HepG2 (cell line): Measurements from ENCODE around the gene DAPK1. TPM values are rescaled to one million over a fixed set of nuclear protein-coding genes. Genes with fewer than 3 reads are reported as not detected.

Experiments
- ATAC-seq: fragments of 200-7000 bp; cut with Tn5 transposase; 3 replicates; pipeline ENCODE4 v1.9.1; 2020; ENCODE audit warnings: mild to moderate bottlenecking, moderate library complexity
- BruUV-seq: library from RNA; stranded (reverse); fragments of 400-500 nt; replicated peaks from 2 replicates; lab custom pipeline; 2021; lab: Mats Ljungman, UMichigan
- CTCF ChIA-PET: fragments of 300-600 bp; formaldehyde crosslinking; extraction: SDS; loops from one replicate; lab custom pipeline; 2021; ENCODE audit warnings: low total read pairs, inconsistent platforms, low intra/inter-chr PET ratio; lab: Yijun Ruan, JAX
- POLR2A ChIA-PET: fragments of 350-600 bp; sonication (Branson Sonifier 250); formaldehyde crosslinking; loops from one replicate; lab custom pipeline; 2020; ENCODE audit warnings: antibody characterized with exemption, inconsistent platforms; lab: Yijun Ruan, JAX
- DNase-seq: peaks from one replicate; pipeline ENCODE4 v3.0.0-alpha.2; 2015; ENCODE audit warnings: low spot score
- FAIRE-seq: peaks from 3 replicates; lab custom pipeline; 2011; peaks lifted over from hg19 to GRCh38; lab: Jason Lieb, UNC
- H2AFZ ChIP-seq: one replicate; pipeline ENCODE4 v1.6.1; 2011; ENCODE audit warnings: low read length, inconsistent platforms
- H3K27ac ChIP-seq: fragments of 300-600 bp; 3 replicates; pipeline ENCODE4 v1.8.0; 2011; ENCODE audit warnings: mixed run types, mild to moderate bottlenecking, mixed read lengths, low read length, inconsistent platforms; ENCODE audit not compliant: insufficient read depth; ENCODE audit errors: extremely low read length
- H3K27me3 ChIP-seq, 2 experiments: fragments of 200-600 bp in 1 of 2; 2 replicates in 1 of 2; 3 replicates in 1 of 2; pipeline versions ENCODE4 v1.6.0 to v1.8.0; 2011; ENCODE audit warnings: low read length in 2 of 2, mild to moderate bottlenecking in 2 of 2, moderate library complexity in 2 of 2, inconsistent platforms in 1 of 2; ENCODE audit not compliant: insufficient read depth in 2 of 2, control insufficient read depth in 1 of 2
- H3K36me3 ChIP-seq, 2 experiments: fragments of 200-600 bp in 1 of 2; replicated peaks in 1 of 2; 2 replicates in 1 of 2; 3 replicates in 1 of 2; pipeline versions ENCODE4 v1.5.1 to v1.8.0; 2011; ENCODE audit warnings: low read length in 2 of 2, inconsistent platforms in 1 of 2; ENCODE audit not compliant: insufficient read depth in 2 of 2, control insufficient read depth in 1 of 2
- H3K4me1 ChIP-seq: 2 replicates; pipeline ENCODE4 v1.5.1; 2012; ENCODE audit warnings: low read length, inconsistent platforms; ENCODE audit not compliant: insufficient read depth
- H3K4me2 ChIP-seq: 2 replicates; pipeline ENCODE4 v1.6.0; 2011; ENCODE audit warnings: low read depth, low read length, inconsistent platforms
- H3K4me3 ChIP-seq, 3 experiments: fragments of 200-600 bp in 1 of 3; sonication (generic), shearing (Covaris generic) in 1 of 3; replicated peaks in 1 of 3; 2 replicates each; pipeline ENCODE4 v1.5.1; 2011 to 2016; ENCODE audit warnings: low read length in 3 of 3, inconsistent platforms in 2 of 3, low read depth in 2 of 3, mild to moderate bottlenecking in 2 of 3, control low read depth in 1 of 3, mixed read lengths in 1 of 3; ENCODE audit not compliant: insufficient read depth in 1 of 3
- H3K79me2 ChIP-seq: one replicate; pipeline ENCODE4 v1.6.1; 2011; ENCODE audit warnings: low read length, inconsistent platforms; ENCODE audit not compliant: insufficient read depth
- H3K9ac ChIP-seq: 2 replicates; pipeline ENCODE4 v1.6.0; 2011; ENCODE audit warnings: mild to moderate bottlenecking, low read depth, low read length, inconsistent platforms; ENCODE audit not compliant: insufficient read depth
- H3K9me3 ChIP-seq: 2 replicates; pipeline ENCODE4 v1.5.1; 2012; ENCODE audit warnings: mild to moderate bottlenecking, low read length
- H4K20me1 ChIP-seq: 2 replicates; pipeline ENCODE4 v1.6.0; 2011; ENCODE audit warnings: inconsistent platforms, mild to moderate bottlenecking, low read length, moderate library complexity; ENCODE audit not compliant: insufficient read depth
- FOSL2 ChIP-seq: sonication (generic); formaldehyde crosslinking; IDR thresholded peaks from 2 replicates; pipeline ENCODE4 v1.4.0; 2020; ENCODE audit warnings: missing genetic modification reagents
- HNRNPLL ChIP-seq: fragments of 200-400 bp; formaldehyde crosslinking; IDR thresholded peaks from 2 replicates; pipeline ENCODE4 v1.6.1; 2017; ENCODE audit warnings: mild to moderate bottlenecking, low read depth, low read length; ENCODE audit not compliant: poor library complexity, severe bottlenecking
- PCBP1 ChIP-seq: fragments of 200-400 bp; formaldehyde crosslinking; IDR thresholded peaks from 2 replicates; pipeline ENCODE4 v1.6.1; 2017; ENCODE audit warnings: mild to moderate bottlenecking, low read depth, low read length, borderline replicate concordance
- ZFP37 ChIP-seq: sonication (generic); formaldehyde crosslinking; IDR thresholded peaks from 2 replicates; pipeline ENCODE4 v1.4.0; 2020; ENCODE audit warnings: missing genetic modification reagents, borderline replicate concordance
- ZIK1 ChIP-seq: sonication (generic); formaldehyde crosslinking; IDR thresholded peaks from 2 replicates; pipeline ENCODE4 v1.5.0; 2020; ENCODE audit warnings: mild to moderate bottlenecking, low read depth, missing genetic modification reagents, borderline replicate concordance
- ZNF574 ChIP-seq: sonication (generic); formaldehyde crosslinking; IDR thresholded peaks from 2 replicates; pipeline ENCODE4 v1.4.0; 2020; ENCODE audit warnings: missing genetic modification reagents
- WGBS: methylation state at CpG from one replicate; pipeline ENCODE4 v1.1.6; 2017; ENCODE audit warnings: low lambda C conversion rate; 5-methylcytosine and 5-hydroxymethylcytosine counted together
- in situ Hi-C: cut with HindIII; loops from 2 replicates; pipeline ENCODE4 v1.10.0; 2017; ENCODE audit warnings: low pct_unique_long_range_greater_than_20kb; ENCODE audit not compliant: extremely low pct_ligation_motif_present
- intact Hi-C: fragments of 100-400 bp; cut with micrococcal nuclease; formaldehyde crosslinking; loops from one replicate; pipeline ENCODE4 v1.10.0; 2022; ENCODE audit not compliant: unreplicated experiment
- polyA plus RNA-seq, 8 experiments: library from polyadenylated mRNA; depleted of rRNA in 3 of 8; stranded (reverse) in 7 of 8; unstranded in 1 of 8; fragments of >200 nt; fragmentation: Illumina TruSeq in 4 of 8; extraction: Trizol in 4 of 8; gene quantifications; 2 replicates each; pipeline versions ENCODE4 v1.2.1 to v1.2.3, GENCODE V29; 2011 to 2016; ENCODE audit warnings: low read depth in 4 of 8, missing spikeins in 1 of 8, mixed read lengths in 1 of 8; ENCODE audit not compliant: insufficient read depth in 1 of 8
- total RNA-seq, 5 experiments: library from RNA; depleted of rRNA; stranded (reverse); fragments of >200 nt; fragmentation: Illumina TruSeq; extraction: Trizol; gene quantifications; 2 replicates each; pipeline ENCODE4 v1.2.3, GENCODE V29; 2016; ENCODE audit warnings: low read depth in 1 of 5
- TF ChIP-seq, protein P1 (sequence below): sonication (generic); formaldehyde crosslinking; IDR thresholded peaks from 2 replicates; pipeline ENCODE4 v1.4.0; 2020; ENCODE audit warnings: missing genetic modification reagents, borderline replicate concordance
- TF ChIP-seq, protein P2 (sequence below): sonication (generic); formaldehyde crosslinking; IDR thresholded peaks from 2 replicates; pipeline ENCODE4 v1.5.0; 2020; ENCODE audit warnings: missing genetic modification reagents

The DAPK1 gene
- total and polyA plus RNA-seq, 2 of the 13 experiments (the other 11 are each of a cell fraction or from before 2014, with no cell fraction given) = 35.7 to 35.9 TPM

DNA sequence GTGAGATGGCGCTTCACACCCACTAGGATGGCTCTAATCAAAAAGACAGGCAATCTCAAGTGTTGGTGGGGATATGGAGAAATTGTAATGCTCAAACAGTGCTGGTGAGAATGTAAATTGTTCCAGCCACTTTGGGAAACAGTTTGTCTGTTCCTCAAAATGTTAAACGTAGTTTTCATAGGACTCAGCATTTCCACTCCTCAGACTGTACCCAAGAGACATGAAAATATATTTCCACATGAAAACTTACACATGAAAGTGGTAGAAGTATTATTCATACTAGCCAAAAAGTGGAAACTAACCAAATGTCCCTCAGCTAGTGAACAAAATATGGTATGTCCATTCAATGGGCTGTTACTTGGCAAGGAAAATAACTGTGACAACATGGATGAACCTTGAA lies 120.6 kb downstream of the DAPK1 start:
- DNase-seq (no peak), ATAC-seq (no peak), FAIRE-seq (no peak)
- WGBS = 93% methylated on average over 2 of the region's 2 CpGs
- no TSS peak for BruUV-seq
- peaks cover 28% of the 10 kb centered on the region for H3K4me1 ChIP-seq
- H3K27me3 ChIP-seq = no peaks in the 10 kb centered on the region
- no peak overlapping the region for H3K4me3 ChIP-seq
- no peak overlapping the region for H3K4me2 ChIP-seq
- intact Hi-C loops = no loop called here
- H4K20me1 ChIP-seq = no peaks in the 10 kb centered on the region
- ChIA-PET CTCF (no interaction called here), POLR2A (no interaction called here)
- no peaks in the 10 kb centered on the region for H3K79me2 ChIP-seq
- H2AFZ ChIP-seq = no peak overlapping the region
- in situ Hi-C loops = no loop called here
- no peaks in the 10 kb centered on the region for H3K9me3 ChIP-seq
- no peak for TF ChIP-seq ZIK1 (CRISPR knock-in tag)
- TF ChIP-seq PCBP1 = no peak
- TF ChIP-seq, protein P1, sequence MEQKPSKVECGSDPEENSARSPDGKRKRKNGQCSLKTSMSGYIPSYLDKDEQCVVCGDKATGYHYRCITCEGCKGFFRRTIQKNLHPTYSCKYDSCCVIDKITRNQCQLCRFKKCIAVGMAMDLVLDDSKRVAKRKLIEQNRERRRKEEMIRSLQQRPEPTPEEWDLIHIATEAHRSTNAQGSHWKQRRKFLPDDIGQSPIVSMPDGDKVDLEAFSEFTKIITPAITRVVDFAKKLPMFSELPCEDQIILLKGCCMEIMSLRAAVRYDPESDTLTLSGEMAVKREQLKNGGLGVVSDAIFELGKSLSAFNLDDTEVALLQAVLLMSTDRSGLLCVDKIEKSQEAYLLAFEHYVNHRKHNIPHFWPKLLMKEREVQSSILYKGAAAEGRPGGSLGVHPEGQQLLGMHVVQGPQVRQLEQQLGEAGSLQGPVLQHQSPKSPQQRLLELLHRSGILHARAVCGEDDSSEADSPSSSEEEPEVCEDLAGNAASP = no peak
- no peak for TF ChIP-seq HNRNPLL
- no peak for TF ChIP-seq ZNF574 (CRISPR knock-in tag)
- TF ChIP-seq FOSL2 (CRISPR knock-in tag) = no peak
- no peak for TF ChIP-seq ZFP37 (CRISPR knock-in tag)
- TF ChIP-seq, protein P2, sequence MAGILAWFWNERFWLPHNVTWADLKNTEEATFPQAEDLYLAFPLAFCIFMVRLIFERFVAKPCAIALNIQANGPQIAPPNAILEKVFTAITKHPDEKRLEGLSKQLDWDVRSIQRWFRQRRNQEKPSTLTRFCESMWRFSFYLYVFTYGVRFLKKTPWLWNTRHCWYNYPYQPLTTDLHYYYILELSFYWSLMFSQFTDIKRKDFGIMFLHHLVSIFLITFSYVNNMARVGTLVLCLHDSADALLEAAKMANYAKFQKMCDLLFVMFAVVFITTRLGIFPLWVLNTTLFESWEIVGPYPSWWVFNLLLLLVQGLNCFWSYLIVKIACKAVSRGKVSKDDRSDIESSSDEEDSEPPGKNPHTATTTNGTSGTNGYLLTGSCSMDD (CRISPR knock-in tag) = no peak
- no peak overlapping the region for H3K9ac ChIP-seq
- H3K36me3 ChIP-seq = peaks cover 7 to 46% of the 10 kb centered on the region in 2 experiments; a peak in 4 of 5 replicates
- H3K27ac ChIP-seq = no peak overlapping the region
